ENCODE data around the gene DNAJB4.

Gene DNAJB4

DNA sequence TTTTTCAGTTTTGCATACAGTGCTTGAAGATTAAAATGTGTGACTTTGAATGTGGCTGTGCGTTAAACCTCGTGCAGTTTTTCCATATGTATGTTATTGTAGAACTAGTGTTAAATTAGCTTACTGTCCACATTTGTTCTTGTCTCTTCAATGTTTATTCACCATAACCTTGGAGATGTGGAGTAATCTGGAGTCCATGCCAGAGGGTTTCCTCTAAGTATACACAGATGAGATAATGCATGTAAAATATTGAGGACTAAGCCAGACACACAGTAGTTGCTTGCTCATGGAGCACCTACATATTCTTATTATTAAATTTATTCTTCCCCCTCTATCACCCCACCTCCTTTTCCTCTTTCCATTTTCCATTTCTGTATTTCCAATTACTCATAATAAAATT, 33.3 kb downstream of the DNAJB4 start:
- H3K27ac ChIP-seq, result no peak overlapping the region
- no peaks in the 10 kb centered on the region for H3K27me3 ChIP-seq
- no peak for TF ChIP-seq Cebpa-rat (IDR thresholded peaks at IDR 0.05)
- no peak overlapping the region for H3K9ac ChIP-seq
- H4K20me1 ChIP-seq, result no peaks in the 10 kb centered on the region
- H3K36me3 ChIP-seq, result no peaks in the 10 kb centered on the region
- H3K9me3 ChIP-seq (replicated peaks in 1 of 11), result no peaks in the 10 kb centered on the region
- H3K4me1 ChIP-seq, result no peaks in the 10 kb centered on the region
- H3K4me3 ChIP-seq, result no peak overlapping the region
- H3K4me2 ChIP-seq, result no peak overlapping the region

DNA sequence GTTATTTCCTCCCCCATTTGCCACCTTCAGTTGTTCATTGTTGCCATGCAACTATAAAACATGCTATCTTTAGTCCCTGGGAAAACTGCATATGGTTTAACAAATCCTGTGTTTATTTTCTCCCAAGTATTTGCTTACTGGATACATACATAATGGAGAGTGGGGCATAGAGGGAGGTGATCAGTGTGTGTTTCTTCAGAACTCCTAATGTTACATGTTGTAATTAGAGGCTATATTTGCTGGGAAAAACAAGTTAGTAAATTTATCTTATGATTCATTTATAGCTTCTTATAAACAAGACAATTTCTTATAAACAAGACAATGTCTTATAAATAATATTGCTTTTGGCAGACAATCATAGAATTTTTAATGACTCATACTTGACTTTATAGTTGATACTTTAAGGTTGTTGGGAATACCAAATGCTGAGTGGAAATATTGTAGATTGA, 33.8 kb downstream of the DNAJB4 start:
- Histone ChIP-seq H3K9me3 (replicated peaks in 1 of 11) (no peaks in the 10 kb centered on the region), H4K20me1 (no peaks in the 10 kb centered on the region), H3K4me3 (no peak overlapping the region), H3K4me2 (no peak overlapping the region), H3K36me3 (no peaks in the 10 kb centered on the region), H3K4me1 (no peaks in the 10 kb centered on the region), H3K9ac (no peak overlapping the region), H3K27me3 (no peaks in the 10 kb centered on the region), H3K27ac (no peak overlapping the region)
- TF ChIP-seq Cebpa-rat (IDR thresholded peaks at IDR 0.05), result no peak

DNA sequence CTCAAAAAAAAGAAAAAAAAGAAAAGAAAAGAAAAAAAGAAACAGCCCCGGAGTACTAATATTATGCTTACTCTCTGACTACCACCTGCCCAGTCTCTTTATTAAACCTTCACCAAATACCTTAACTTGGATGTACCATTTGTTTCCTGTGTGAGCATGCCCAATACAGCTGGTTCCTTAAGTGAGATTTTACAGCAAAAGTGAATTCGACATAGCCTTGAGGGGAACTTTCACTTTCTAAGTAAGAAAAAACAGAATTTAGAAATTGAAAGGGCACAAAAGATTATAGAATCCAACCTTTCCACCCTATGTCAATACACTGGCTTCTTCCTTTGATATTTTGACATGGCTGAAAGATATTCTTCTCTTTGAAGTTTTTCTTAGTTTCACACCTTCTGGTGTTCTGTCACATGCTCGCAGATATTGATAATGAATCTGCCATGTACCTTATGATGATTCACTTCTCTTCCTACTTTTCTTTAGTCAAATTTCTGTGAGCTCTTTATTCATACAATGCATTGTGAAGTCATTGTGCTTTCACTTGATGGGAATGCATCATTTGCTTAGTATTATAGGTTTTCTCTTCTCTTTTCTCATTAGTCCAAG, 35.8 kb downstream of the DNAJB4 start:
- Histone ChIP-seq H3K27me3 (no peaks in the 10 kb centered on the region), H3K9ac (no peak overlapping the region), H3K4me2 (no peak overlapping the region), H3K4me3 (no peak overlapping the region), H3K4me1 (no peaks in the 10 kb centered on the region), H3K9me3 (replicated peaks in 1 of 11) (peaks cover under 1 to 12% (median 4%) of the 10 kb centered on the region in 11 experiments; a peak in 16 of 22 replicates), H3K27ac (no peak overlapping the region), H4K20me1 (no peaks in the 10 kb centered on the region), H3K36me3 (no peaks in the 10 kb centered on the region)
- no peak for TF ChIP-seq Cebpa-rat (IDR thresholded peaks at IDR 0.05)

DNA sequence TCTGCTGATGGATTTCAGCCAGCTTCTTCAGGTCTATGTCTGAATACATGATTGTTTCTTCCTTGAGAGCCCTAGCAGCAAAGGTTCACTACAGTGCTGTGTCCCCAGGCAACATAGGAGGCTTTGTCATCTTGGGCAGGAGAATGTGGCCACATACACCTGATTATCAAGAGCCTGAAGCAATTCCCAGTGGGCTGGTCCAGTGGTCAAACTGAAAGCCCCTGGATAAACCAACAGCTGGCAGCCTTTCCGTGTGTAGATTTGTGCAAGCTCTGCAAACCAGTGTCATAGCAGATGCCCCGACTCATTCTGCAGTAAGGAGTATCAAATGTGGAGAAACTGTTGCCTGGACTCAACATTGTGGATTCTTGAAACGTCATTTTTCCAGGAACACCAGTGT, 38.7 kb downstream of the DNAJB4 start:
- no peaks in the 10 kb centered on the region for H3K27me3 ChIP-seq
- no peaks in the 10 kb centered on the region for H3K4me1 ChIP-seq
- no peak overlapping the region for H3K9ac ChIP-seq
- H4K20me1 ChIP-seq, result no peaks in the 10 kb centered on the region
- H3K4me2 ChIP-seq, result no peak overlapping the region
- no peak for TF ChIP-seq Cebpa-rat (IDR thresholded peaks at IDR 0.05)
- H3K27ac ChIP-seq, result no peak overlapping the region
- H3K36me3 ChIP-seq, result no peaks in the 10 kb centered on the region; a peak in 1 of 22 replicates
- H3K4me3 ChIP-seq, result no peak overlapping the region
- H3K9me3 ChIP-seq (replicated peaks in 1 of 11), result peaks cover 12 to 22% (median 15%) of the 10 kb centered on the region in 11 experiments; a peak in 21 of 22 replicates

DNA sequence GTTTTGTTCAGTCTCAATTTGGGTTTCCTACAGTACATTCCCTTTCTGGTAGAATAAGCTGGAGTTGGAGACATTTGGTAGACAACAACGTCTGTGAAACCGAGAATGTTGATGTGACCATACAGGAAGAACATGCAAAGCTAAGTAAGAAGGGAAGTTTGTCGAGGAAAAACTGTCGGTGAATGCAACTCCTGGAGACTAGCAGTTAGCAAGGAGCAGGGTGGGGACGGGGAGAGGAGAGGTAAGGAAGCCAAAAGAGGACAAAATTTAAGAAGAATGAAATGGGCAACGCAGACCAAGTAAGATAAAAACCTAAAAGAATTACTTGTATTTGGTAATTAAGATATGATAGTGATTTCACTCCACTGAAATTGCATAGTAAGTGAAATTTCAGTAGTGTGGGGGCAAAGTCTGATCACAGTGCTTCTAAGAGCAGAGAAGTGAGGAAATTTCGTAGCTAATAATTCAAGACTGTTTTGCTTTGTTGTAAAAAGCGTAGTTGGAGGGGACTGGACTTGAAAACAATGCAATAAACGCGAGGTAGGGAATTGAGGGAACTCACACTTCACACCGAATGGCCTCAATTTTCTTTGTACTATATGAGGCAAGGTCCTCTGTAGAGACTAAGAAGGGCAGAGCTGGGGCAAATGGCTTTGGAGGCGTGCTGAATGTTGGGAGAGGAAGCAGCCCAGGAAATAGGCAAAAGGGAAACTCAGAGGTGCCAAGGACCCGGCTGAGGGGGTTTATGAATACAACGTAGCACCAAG, 40.2 kb downstream of the DNAJB4 start:
- H3K9me3 ChIP-seq (replicated peaks in 1 of 11), result peaks cover 12 to 22% (median 15%) of the 10 kb centered on the region in 11 experiments; a peak in 21 of 22 replicates
- no peaks in the 10 kb centered on the region for H4K20me1 ChIP-seq
- TF ChIP-seq Cebpa-rat (IDR thresholded peaks at IDR 0.05), result no peak
- no peak overlapping the region for H3K27ac ChIP-seq
- H3K4me3 ChIP-seq, result no peak overlapping the region
- no peaks in the 10 kb centered on the region; a peak in 1 of 22 replicates for H3K36me3 ChIP-seq
- no peak overlapping the region for H3K4me2 ChIP-seq
- no peaks in the 10 kb centered on the region for H3K4me1 ChIP-seq
- no peaks in the 10 kb centered on the region for H3K27me3 ChIP-seq
- H3K9ac ChIP-seq, result no peak overlapping the region

DNA sequence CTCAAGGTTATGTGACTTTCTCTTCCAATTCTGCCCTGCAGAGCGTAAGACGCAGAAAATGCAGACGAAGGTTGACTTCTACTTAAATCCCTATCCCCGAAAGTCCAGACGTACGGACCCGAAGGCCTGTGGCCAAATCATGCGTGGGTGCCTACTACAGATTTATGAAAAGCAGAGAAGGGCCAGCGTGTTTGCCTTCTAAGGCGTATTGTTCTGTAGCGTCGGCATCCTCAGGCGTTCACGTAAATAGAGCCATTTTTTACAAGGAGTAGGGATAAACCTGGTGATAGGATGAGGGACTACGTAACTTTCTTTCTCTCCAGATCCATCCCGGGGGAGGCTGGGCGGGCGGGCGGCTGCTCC, 40.8 kb downstream of the DNAJB4 start:
- Histone ChIP-seq H3K4me3 (no peak overlapping the region), H3K4me2 (no peak overlapping the region), H3K27ac (no peak overlapping the region), H4K20me1 (no peaks in the 10 kb centered on the region), H3K27me3 (no peaks in the 10 kb centered on the region), H3K9me3 (replicated peaks in 1 of 11) (peaks cover 12 to 22% (median 15%) of the 10 kb centered on the region in 11 experiments; a peak in 21 of 22 replicates), H3K36me3 (no peaks in the 10 kb centered on the region; a peak in 1 of 22 replicates), H3K9ac (no peak overlapping the region), H3K4me1 (no peaks in the 10 kb centered on the region)
- TF ChIP-seq Cebpa-rat (IDR thresholded peaks at IDR 0.05), result no peak

DNA sequence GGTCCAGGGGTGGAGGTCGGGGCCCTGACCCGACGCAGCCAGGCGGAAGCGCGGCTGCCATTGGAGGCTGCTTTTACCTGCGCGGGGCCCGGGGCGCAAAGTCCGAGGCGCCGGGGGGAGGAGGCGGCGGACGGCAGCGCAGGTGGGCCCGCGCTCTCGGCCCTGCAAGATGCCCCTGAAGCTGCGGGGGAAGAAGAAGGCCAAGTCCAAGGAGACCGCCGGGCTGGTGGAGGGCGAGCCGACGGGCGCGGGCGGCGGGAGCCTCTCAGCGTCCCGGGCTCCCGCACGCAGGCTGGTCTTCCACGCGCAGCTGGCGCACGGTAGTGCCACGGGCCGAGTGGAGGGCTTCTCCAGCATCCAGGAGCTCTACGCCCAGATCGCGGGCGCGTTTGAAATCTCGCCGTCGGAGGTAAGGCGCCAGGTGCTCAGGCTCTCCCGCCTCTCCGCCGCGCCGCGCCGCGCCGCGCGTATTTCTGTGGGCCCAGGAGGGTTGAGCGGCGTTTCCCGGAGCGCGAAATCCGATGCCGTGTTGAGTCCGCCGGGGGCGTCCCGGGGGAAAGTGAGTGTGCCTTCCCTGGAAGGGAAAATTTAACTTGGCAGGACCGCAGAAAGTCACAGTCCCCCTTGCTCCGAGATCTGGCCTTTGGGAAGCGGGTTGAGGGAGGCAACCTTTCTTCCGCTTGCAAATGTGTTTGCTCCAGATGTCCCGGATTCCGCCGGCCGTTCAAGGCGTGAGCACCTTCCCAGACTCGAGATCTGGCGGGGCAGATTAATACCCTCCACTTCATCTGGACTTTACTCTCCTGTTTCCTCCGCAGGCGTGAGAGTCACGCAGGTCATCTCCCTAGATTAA, 41.4 kb downstream of the DNAJB4 start, which contains the start of gene GIPC2:
Gene GIPC2 (plus strand): TSS at position 41 of the 853 bp plus-strand sequence. CDS start 129 bp downstream, at position 170.
- Histone ChIP-seq H3K4me1 (no peaks in the 10 kb centered on the region), H3K27ac (no peak within 1 kb of the TSS), H4K20me1 (no peaks in the 10 kb centered on the region), H3K9me3 (replicated peaks in 1 of 11) (peaks cover 12 to 22% (median 15%) of the 10 kb centered on the region in 11 experiments; a peak in 21 of 22 replicates), H3K36me3 (no peaks in the 10 kb centered on the region; a peak in 1 of 22 replicates), H3K9ac (no peak within 1 kb of the TSS), H3K4me2 (no peak within 1 kb of the TSS), H3K27me3 (no peaks in the 10 kb centered on the region), H3K4me3 (no peak within 1 kb of the TSS)
- no peak for TF ChIP-seq Cebpa-rat (IDR thresholded peaks at IDR 0.05)

DNA sequence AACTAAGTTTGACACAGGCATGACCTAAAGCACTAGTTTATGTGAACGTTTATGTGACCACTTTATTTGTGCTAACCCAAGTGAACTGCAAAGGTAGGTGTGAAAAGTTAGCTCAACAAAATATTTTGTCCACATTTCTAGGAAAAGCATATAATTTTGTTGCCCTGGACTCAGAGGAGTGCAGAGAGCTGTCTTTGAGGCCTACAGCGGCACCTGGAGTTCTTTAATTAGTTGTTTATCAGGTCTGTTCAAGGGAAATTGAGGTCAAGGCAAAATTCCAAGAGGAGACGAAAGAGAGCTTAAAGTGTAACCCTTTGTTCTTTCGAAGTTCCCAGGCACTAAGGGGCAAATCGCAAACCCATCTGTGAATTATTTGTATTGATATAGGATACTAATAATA, 42.4 kb downstream of the DNAJB4 start:
- peaks cover 0 to 9% (median 0%) of the 10 kb centered on the region in 10 experiments; a peak in 6 of 20 replicates for H3K4me1 ChIP-seq
- H3K27me3 ChIP-seq, result no peaks in the 10 kb centered on the region
- no peaks in the 10 kb centered on the region for H4K20me1 ChIP-seq
- H3K27ac ChIP-seq, result no peak overlapping the region
- no peaks in the 10 kb centered on the region; a peak in 1 of 22 replicates for H3K36me3 ChIP-seq
- no peak overlapping the region for H3K4me3 ChIP-seq
- no peak overlapping the region for H3K9ac ChIP-seq
- peaks cover 12 to 22% (median 15%) of the 10 kb centered on the region in 11 experiments; a peak in 21 of 22 replicates for H3K9me3 ChIP-seq (replicated peaks in 1 of 11)
- no peak for TF ChIP-seq Cebpa-rat (IDR thresholded peaks at IDR 0.05)
- no peak overlapping the region for H3K4me2 ChIP-seq

DNA sequence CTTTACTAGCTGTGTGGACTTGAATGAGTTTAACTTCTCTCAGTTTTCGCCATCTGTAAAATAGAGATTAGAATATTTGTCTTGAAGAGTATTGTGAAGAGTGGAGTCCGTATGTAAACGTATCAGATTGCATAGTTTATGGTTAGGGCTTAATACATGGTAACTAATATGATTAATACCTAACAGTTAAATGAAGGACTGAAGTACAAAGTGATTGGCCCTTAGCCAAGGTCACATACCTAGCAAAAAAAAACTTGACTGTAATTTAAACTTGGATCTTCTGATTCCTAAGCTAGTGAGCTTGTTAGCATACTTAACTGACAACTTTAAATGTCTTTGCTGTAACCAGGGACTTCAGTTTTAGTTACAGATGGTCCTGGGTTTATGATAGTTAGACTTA, 42.9 kb downstream of the DNAJB4 start:
- H3K27ac ChIP-seq, result no peak overlapping the region
- no peak for TF ChIP-seq Cebpa-rat (IDR thresholded peaks at IDR 0.05)
- no peak overlapping the region for H3K9ac ChIP-seq
- no peak overlapping the region for H3K4me3 ChIP-seq
- peaks cover 0 to 14% (median 0%) of the 10 kb centered on the region in 10 experiments; a peak in 6 of 20 replicates for H3K4me1 ChIP-seq
- H3K4me2 ChIP-seq, result no peak overlapping the region
- peaks cover 12 to 22% (median 15%) of the 10 kb centered on the region in 11 experiments; a peak in 21 of 22 replicates for H3K9me3 ChIP-seq (replicated peaks in 1 of 11)
- H4K20me1 ChIP-seq, result no peaks in the 10 kb centered on the region
- H3K36me3 ChIP-seq, result no peaks in the 10 kb centered on the region; a peak in 1 of 22 replicates
- H3K27me3 ChIP-seq, result no peaks in the 10 kb centered on the region

Data from BLaER1 treated with 17β-estradiol and CSF1 and Interleukin-3, amounts not matched to agents 10 nM and 100 nM (cell line).